ENCODE results near the gene SGF29. TPM values are rescaled to one million over a fixed set of nuclear protein-coding genes. Genes with fewer than 3 reads are reported as not detected.
A peak's percentile ranks its signal among the peaks of the same experiment; 100 is the strongest.
"Not testable (repeated sequence)": the region's sequence is repeated elsewhere in the genome, so short reads cannot be mapped to it uniquely, and the experiment has no call there.

The SGF29 gene
- total RNA-seq, 1 experiment from 2014 or later: 45.3 TPM

DNA sequence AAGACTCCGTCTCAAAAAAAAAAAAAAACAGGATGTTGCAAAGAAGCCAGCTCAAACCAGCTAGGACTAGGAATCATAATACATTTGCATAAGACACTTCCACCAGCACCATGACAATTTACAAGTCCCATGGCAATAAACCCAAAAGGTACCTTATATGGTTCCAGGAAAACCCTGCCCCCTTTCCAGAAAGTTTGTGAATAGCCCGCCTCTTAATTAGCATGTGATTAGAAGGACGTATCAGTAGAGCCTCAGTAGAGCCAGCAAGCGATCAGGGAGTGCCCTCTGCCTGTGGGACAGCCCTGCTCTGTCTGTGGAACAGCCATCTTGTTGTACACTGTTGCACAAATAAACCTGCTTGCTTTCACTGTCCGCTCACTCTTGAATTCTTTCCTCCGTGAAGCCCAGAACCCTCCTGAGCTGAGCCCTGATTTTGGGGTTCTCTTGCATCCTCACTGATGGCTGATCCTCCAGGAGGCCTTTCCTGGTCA lies 29.0 kb upstream of the SGF29 start:
- H3K36me3 ChIP-seq (ENCODE audit: low read depth): no peaks in the 10 kb centered on the region
- H3F3A ChIP-seq (ENCODE audit: insufficient read depth, low read depth): peaks cover 32% of the 10 kb centered on the region; the same call in 1 of the 2 replicates
- no peaks in the 10 kb centered on the region for H4K20me1 ChIP-seq (ENCODE audit: insufficient read depth)
- H2AFZ ChIP-seq: no peak overlapping the region
- POLR2A ChIA-PET (ENCODE audit: unreplicated experiment): interaction anchor here (0.6 kb wide), 2 partner anchors 300 to 1402 kb away, joined by 5 to 10 read pairs; no protein-coding TSS in a partner anchor
- no peak for DNase-seq
- intact Hi-C loops (cut with micrococcal nuclease; ENCODE audit: unreplicated experiment): loop anchor here (5.0 kb wide), 1 partner anchor 32 kb away; the partner anchor contains the start of genes APOBR and CLN3
- H3K27ac ChIP-seq: no peak overlapping the region
- H3K27me3 ChIP-seq (ENCODE audit: insufficient read depth, low read depth): no peaks in the 10 kb centered on the region
- peaks cover 48% of the 10 kb centered on the region for H3K4me1 ChIP-seq (replicated peaks; ENCODE audit: insufficient read depth)
- BruUV-seq (replicated peaks): no TSS peak
- H3K79me2 ChIP-seq (ENCODE audit: low read depth): no peaks in the 10 kb centered on the region
- no peak overlapping the region for H3K4me2 ChIP-seq
- no peak for TF ChIP-seq EZH2 (IDR thresholded peaks at IDR 0.05; ENCODE audit: low read depth)
- TF ChIP-seq, protein P1, sequence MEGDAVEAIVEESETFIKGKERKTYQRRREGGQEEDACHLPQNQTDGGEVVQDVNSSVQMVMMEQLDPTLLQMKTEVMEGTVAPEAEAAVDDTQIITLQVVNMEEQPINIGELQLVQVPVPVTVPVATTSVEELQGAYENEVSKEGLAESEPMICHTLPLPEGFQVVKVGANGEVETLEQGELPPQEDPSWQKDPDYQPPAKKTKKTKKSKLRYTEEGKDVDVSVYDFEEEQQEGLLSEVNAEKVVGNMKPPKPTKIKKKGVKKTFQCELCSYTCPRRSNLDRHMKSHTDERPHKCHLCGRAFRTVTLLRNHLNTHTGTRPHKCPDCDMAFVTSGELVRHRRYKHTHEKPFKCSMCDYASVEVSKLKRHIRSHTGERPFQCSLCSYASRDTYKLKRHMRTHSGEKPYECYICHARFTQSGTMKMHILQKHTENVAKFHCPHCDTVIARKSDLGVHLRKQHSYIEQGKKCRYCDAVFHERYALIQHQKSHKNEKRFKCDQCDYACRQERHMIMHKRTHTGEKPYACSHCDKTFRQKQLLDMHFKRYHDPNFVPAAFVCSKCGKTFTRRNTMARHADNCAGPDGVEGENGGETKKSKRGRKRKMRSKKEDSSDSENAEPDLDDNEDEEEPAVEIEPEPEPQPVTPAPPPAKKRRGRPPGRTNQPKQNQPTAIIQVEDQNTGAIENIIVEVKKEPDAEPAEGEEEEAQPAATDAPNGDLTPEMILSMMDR (conservative IDR thresholded peaks at IDR 0.05): no peak
- H3K4me3 ChIP-seq: no peak overlapping the region
- CTCF ChIA-PET: no interaction called here
- H3K9me2 ChIP-seq (ENCODE audit: insufficient read depth): no peaks in the 10 kb centered on the region
- no peaks in the 10 kb centered on the region for H3K9me3 ChIP-seq (ENCODE audit: insufficient read depth, low read depth)

DNA sequence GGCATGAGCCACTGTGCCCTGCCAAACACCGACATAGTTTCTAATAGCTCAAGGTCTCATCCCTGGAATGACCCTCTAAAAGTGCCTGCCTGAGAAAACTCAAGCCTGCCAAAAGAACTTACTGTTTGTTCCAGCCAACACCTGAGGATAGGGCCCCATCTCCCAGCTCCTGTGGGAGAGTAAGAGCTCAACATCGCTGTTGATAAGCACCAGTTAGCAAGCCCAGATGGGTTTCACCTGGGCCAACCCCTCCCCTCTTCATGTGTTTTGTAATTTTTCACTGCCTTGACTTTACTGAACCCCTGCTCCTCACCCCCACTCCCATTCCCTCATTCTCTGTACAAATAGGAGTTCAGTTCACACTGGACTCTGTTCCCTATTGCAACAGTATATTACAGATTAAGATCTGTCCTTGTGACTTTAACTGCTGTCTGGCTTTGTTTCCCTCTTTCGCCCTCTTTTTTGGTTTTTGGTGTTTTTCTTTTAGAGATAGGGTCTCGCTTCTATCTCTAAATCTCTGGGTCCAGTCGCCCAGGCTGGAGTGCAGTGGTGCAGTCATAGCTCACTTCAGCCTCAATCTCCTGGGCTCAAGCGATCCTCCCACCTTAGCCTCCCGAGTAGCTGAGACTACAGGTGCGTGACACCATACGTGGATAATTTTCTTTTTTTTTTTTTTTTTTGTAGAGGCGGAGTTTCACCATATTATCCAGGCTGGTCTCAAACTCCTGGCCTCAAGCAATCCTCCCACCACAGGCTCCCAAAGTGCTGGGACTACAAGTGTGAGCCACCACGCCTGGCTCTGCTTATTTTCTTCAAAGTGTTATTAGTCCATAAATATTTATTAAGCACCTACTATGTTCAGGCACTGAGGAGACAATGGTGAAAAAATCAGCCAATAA lies 27.3 kb upstream of the SGF29 start:
- no peaks in the 10 kb centered on the region for H3K9me3 ChIP-seq (ENCODE audit: insufficient read depth, low read depth)
- no peaks in the 10 kb centered on the region for H4K20me1 ChIP-seq (ENCODE audit: insufficient read depth)
- peaks cover 50% of the 10 kb centered on the region for H3K4me1 ChIP-seq (replicated peaks; ENCODE audit: insufficient read depth)
- POLR2A ChIA-PET (ENCODE audit: unreplicated experiment): no interaction called here
- H3K27ac ChIP-seq: peak overlapping the region; percentile 60
- H2AFZ ChIP-seq: no peak overlapping the region
- DNase-seq: no peak
- no peak for TF ChIP-seq EZH2 (IDR thresholded peaks at IDR 0.05; ENCODE audit: low read depth)
- TF ChIP-seq, protein P1 (conservative IDR thresholded peaks at IDR 0.05): no peak
- H3K4me2 ChIP-seq: peak overlapping the region; percentile 3; the same call in 1 of the 2 replicates
- intact Hi-C loops (cut with micrococcal nuclease; ENCODE audit: unreplicated experiment): loop anchor here (2.0 to 5.0 kb wide), 2 partner anchors 22 to 34 kb away; partner anchors contain the start of genes APOBR and CLN3
- H3K27me3 ChIP-seq (ENCODE audit: insufficient read depth, low read depth): no peaks in the 10 kb centered on the region
- peaks cover 32% of the 10 kb centered on the region; the same call in 1 of the 2 replicates for H3F3A ChIP-seq (ENCODE audit: insufficient read depth, low read depth)
- no peaks in the 10 kb centered on the region for H3K36me3 ChIP-seq (ENCODE audit: low read depth)
- CTCF ChIA-PET: interaction anchor here (1.0 kb wide), 1 partner anchor 10 kb away, joined by 5 read pairs; no protein-coding TSS in a partner anchor
- no peak overlapping the region for H3K4me3 ChIP-seq
- H3K79me2 ChIP-seq (ENCODE audit: low read depth): no peaks in the 10 kb centered on the region
- no peaks in the 10 kb centered on the region for H3K9me2 ChIP-seq (ENCODE audit: insufficient read depth)
- no TSS peak for BruUV-seq (replicated peaks)

DNA sequence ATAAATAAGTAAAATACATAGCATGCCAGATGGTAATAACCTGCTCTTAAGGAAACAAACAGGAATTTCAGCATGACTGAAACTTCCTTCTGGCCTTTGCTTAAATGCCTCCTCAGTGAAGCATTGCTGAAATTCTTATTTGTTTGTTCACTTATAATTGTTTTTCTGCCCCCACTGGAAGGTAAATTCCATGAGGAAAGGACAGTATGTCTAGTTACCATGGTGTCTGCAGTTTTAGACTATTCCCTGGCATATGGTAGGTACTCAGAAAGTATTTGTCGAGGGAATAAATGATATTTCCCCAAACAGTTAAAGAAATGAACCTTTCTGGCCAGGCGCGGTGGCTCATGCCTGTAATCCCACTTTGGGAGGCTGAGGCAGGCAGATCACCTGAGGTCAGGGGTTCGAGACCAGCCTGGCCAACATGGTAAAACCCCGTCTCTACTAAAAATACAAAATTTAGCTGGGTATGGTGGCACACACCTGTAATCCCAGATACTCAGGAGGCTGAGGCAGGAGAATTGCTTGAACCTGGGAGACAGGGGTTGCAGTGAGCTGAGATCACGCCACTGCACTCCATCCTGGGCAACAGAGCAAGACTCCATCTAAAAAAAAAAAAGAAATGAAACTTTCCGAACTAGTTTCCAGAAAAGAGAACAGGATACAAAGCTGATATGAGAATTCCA lies 26.5 kb upstream of the SGF29 start:
- not testable (repeated sequence) for H3K36me3 ChIP-seq (ENCODE audit: low read depth)

More for the DNA sequence above, 26.5 kb upstream of the SGF29 start:
- peaks cover 39% of the 10 kb centered on the region; the same call in 1 of the 2 replicates for H3F3A ChIP-seq (ENCODE audit: insufficient read depth, low read depth)
- H4K20me1 ChIP-seq (ENCODE audit: insufficient read depth); H3K9me2 ChIP-seq (ENCODE audit: insufficient read depth); CTCF ChIA-PET; H3K4me3 ChIP-seq; H3K9me3 ChIP-seq (ENCODE audit: insufficient read depth, low read depth); BruUV-seq (replicated peaks); POLR2A ChIA-PET (ENCODE audit: unreplicated experiment); H2AFZ ChIP-seq; H3K79me2 ChIP-seq (ENCODE audit: low read depth); H3K27me3 ChIP-seq (ENCODE audit: insufficient read depth, low read depth): not testable (repeated sequence)
- H3K4me2 ChIP-seq: peak overlapping the region; percentile 35
- peaks cover 53% of the 10 kb centered on the region for H3K4me1 ChIP-seq (replicated peaks; ENCODE audit: insufficient read depth)
- peak overlapping the region; percentile 60 for H3K27ac ChIP-seq
- intact Hi-C loops (cut with micrococcal nuclease; ENCODE audit: unreplicated experiment): loop anchor here (2.0 to 5.0 kb wide), 2 partner anchors 22 to 35 kb away; partner anchors contain the start of genes APOBR and CLN3
- DNase-seq: peak in 1 of 2 experiments; percentile 98

Measured in PC-9 (cell line).